ENCODE data around the gene ZNF292.
"Not testable (repeated sequence)": the region's sequence is repeated elsewhere in the genome, so short reads cannot be mapped to it uniquely, and the experiment has no call there.

Gene ZNF292

DNA sequence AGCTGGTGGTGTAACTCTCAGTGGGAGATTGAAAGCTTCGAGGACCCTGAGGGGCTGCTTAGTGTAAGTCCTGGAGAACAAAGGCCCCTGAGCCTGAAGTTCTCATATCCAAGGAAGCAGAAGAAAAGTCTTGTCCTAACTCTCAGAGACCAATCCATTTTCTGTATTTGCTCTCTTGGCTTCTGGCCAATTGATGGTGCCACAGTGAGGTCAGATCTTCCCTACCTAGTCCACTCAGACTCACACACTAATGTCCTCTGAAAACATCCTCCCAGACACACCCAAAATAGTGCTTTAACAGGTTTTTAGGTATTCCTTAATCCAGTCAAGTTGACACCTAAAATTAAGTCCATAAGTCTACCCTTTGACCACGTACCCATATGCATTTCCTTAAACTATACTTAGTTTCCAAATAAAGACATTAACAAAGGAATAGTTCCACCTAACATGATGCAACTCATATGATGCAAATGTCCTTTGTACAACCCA lies 29.4 kb downstream of the ZNF292 start:
- Histone ChIP-seq H4K20me1 (ENCODE audit: insufficient read depth, low read length) (peaks cover 95% of the 10 kb centered on the region), H3K27ac (ENCODE audit: low read length) (no peak overlapping the region)

DNA sequence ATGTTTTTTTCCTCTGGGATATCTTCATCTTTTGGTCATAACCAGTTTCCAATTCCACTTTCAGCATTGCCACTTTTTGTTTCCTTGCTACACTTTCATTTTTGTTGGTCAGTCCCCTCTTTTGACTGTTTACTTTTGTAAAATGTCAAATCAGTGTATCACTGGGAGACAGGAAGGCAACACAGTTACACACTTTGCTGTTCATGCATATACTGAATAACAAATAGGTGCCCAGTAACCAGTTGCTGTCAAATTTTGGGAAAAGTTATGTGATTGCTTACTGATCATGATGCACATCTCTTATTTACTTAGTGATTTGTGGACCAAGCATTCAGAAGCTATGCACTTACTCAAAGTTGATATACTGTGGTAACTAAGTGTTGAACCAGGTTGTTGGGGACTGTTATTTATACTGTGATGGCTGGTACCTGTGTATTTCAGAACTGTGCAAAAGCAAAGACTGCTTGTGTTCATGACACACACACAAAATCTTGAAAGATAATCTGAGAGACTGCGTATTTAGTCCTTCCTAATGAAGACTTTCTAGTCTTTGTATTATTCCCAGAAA lies 41.0 kb downstream of the ZNF292 start:
- TF ChIP-seq, protein P1, sequence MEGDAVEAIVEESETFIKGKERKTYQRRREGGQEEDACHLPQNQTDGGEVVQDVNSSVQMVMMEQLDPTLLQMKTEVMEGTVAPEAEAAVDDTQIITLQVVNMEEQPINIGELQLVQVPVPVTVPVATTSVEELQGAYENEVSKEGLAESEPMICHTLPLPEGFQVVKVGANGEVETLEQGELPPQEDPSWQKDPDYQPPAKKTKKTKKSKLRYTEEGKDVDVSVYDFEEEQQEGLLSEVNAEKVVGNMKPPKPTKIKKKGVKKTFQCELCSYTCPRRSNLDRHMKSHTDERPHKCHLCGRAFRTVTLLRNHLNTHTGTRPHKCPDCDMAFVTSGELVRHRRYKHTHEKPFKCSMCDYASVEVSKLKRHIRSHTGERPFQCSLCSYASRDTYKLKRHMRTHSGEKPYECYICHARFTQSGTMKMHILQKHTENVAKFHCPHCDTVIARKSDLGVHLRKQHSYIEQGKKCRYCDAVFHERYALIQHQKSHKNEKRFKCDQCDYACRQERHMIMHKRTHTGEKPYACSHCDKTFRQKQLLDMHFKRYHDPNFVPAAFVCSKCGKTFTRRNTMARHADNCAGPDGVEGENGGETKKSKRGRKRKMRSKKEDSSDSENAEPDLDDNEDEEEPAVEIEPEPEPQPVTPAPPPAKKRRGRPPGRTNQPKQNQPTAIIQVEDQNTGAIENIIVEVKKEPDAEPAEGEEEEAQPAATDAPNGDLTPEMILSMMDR (IDR thresholded peaks at IDR 0.05; ENCODE audit: low read depth, low read length) = no peak
- TF ChIP-seq EZH2phosphoT487 (IDR thresholded peaks at IDR 0.05; ENCODE audit: low read depth) = no peak
- peaks cover 45% of the 10 kb centered on the region for H3K4me1 ChIP-seq (ENCODE audit: low read length)
- H3K27me3 ChIP-seq (ENCODE audit: low read depth, low read length) = no peaks in the 10 kb centered on the region
- H3K36me3 ChIP-seq (replicated peaks; ENCODE audit: low read depth, low read length) = no peaks in the 10 kb centered on the region
- H2AFZ ChIP-seq (ENCODE audit: low read depth, low read length) = no peak overlapping the region
- no peaks in the 10 kb centered on the region for H3K9me3 ChIP-seq (ENCODE audit: insufficient read depth, low read length)
- H3K9ac ChIP-seq (ENCODE audit: low read length) = no peak overlapping the region
- peak overlapping the region; percentile 17; the same call in 1 of the 2 replicates for H3K4me2 ChIP-seq (ENCODE audit: low read length)
- H4K20me1 ChIP-seq (ENCODE audit: insufficient read depth, low read length) = peaks cover 96% of the 10 kb centered on the region
- peaks cover 92% of the 10 kb centered on the region for H3K79me2 ChIP-seq (ENCODE audit: low read length)
- H3K27ac ChIP-seq (ENCODE audit: low read length) = no peak overlapping the region
- no peak overlapping the region for H3K4me3 ChIP-seq (ENCODE audit: low read length)

More for the DNA sequence above, 29.4 kb downstream of the ZNF292 start:
- Histone ChIP-seq H2AFZ (ENCODE audit: low read depth, low read length) (no peak overlapping the region), H3K4me2 (ENCODE audit: low read length) (no peak overlapping the region), H3K9me3 (ENCODE audit: insufficient read depth, low read length) (no peaks in the 10 kb centered on the region), H3K36me3 (replicated peaks; ENCODE audit: low read depth, low read length) (peaks cover 19% of the 10 kb centered on the region), H3K27me3 (ENCODE audit: low read depth, low read length) (no peaks in the 10 kb centered on the region), H3K4me3 (ENCODE audit: low read length) (no peak overlapping the region), H3K79me2 (ENCODE audit: low read length) (peaks cover 91% of the 10 kb centered on the region), H3K4me1 (ENCODE audit: low read length) (peaks cover 14% of the 10 kb centered on the region), H3K9ac (ENCODE audit: low read length) (no peak overlapping the region)
- no peak for TF ChIP-seq EZH2phosphoT487 (IDR thresholded peaks at IDR 0.05; ENCODE audit: low read depth)
- TF ChIP-seq, protein P1 (IDR thresholded peaks at IDR 0.05; ENCODE audit: low read depth, low read length) = no peak

DNA sequence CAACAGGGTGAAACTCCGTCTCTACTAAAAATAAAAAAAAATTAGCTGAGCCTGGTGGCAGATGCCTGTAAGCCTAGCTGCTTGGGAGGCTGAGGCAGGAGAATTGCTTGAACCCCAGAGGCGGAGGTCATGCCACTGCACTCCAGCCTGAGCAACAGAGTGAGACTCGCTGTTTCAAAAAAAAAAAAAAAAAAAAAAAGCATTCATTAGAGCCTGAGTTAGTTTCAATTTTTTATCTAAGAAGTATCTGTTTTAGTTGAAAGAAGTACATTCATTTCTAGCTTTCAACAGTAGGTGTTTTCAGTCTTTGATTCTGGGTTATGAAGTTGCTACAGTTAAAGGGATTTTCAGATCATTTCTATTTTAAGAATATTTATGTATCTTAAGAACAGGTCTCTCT lies 42.2 kb downstream of the ZNF292 start:
- H3K27me3 ChIP-seq (ENCODE audit: low read depth, low read length) = no peaks in the 10 kb centered on the region
- peaks cover 45% of the 10 kb centered on the region for H3K4me1 ChIP-seq (ENCODE audit: low read length)
- TF ChIP-seq, protein P1 (IDR thresholded peaks at IDR 0.05; ENCODE audit: low read depth, low read length) = no peak
- no peak for TF ChIP-seq EZH2phosphoT487 (IDR thresholded peaks at IDR 0.05; ENCODE audit: low read depth)
- no peak overlapping the region for H3K9ac ChIP-seq (ENCODE audit: low read length)
- H3K79me2 ChIP-seq (ENCODE audit: low read length) = peaks cover 92% of the 10 kb centered on the region
- H3K4me3 ChIP-seq (ENCODE audit: low read length) = no peak overlapping the region
- no peaks in the 10 kb centered on the region for H3K36me3 ChIP-seq (replicated peaks; ENCODE audit: low read depth, low read length)
- no peak overlapping the region for H2AFZ ChIP-seq (ENCODE audit: low read depth, low read length)
- H3K4me2 ChIP-seq (ENCODE audit: low read length) = peak overlapping the region; percentile 44
- H3K27ac ChIP-seq (ENCODE audit: low read length) = no peak overlapping the region
- peaks cover 96% of the 10 kb centered on the region for H4K20me1 ChIP-seq (ENCODE audit: insufficient read depth, low read length)
- no peaks in the 10 kb centered on the region for H3K9me3 ChIP-seq (ENCODE audit: insufficient read depth, low read length)

DNA sequence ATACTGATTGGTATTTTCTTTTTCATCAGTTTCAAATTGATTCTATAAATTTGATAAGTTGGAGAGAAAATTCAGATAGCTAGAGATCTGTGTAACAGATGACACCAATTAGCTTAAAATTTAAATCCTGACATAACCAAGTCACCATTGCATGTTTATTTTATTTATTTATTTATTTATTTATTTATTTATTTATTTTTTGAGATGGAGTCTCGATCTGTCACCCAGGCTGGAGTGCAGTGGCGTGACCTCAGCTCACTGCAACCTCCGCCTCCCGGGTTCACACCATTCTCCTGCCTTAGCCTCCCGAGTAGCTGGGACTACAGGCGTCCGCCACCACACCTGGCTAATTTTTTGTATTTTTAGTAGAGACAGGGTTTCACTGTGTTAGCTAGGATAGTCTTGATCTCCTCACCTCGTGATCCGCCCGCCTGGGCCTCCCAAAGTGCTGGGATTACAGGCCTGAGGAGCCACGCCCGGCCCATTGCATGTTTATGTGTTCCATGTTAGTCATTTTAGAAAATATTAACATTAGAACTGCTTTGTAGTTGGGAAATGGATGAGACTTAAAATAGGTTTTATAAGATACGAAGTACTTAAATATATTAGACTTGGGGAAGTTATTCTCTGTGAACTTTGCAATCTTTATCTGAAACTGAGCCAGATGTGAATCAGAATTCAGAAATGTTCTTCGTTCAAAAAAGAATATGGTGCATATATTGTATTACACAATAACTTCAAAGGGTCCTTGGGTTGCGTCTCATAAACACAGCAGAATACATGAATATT lies 42.9 kb downstream of the ZNF292 start:
- Histone ChIP-seq H4K20me1 (ENCODE audit: insufficient read depth, low read length) (peaks cover 95% of the 10 kb centered on the region), H3K79me2 (ENCODE audit: low read length) (peaks cover 89% of the 10 kb centered on the region)

More for the DNA sequence above, 42.9 kb downstream of the ZNF292 start:
- H3K4me3 ChIP-seq (ENCODE audit: low read length); H3K36me3 ChIP-seq (replicated peaks; ENCODE audit: low read depth, low read length); H3K27ac ChIP-seq (ENCODE audit: low read length); H3K27me3 ChIP-seq (ENCODE audit: low read depth, low read length); H2AFZ ChIP-seq (ENCODE audit: low read depth, low read length); H3K9me3 ChIP-seq (ENCODE audit: insufficient read depth, low read length); H3K9ac ChIP-seq (ENCODE audit: low read length): not testable (repeated sequence)
- Histone ChIP-seq H3K4me2 (ENCODE audit: low read length) (peak overlapping the region; percentile 44), H3K4me1 (ENCODE audit: low read length) (peaks cover 45% of the 10 kb centered on the region)

All from OCI-LY3 (cell line).